ENCODE data around the gene POU6F2.

The POU6F2 gene

GRCh38 chr7:39088730-39089593 lies 111.3 kb downstream of the POU6F2 start:
- ChIA-PET POLR2A (no interaction called here), CTCF (no interaction called here)

DNA sequence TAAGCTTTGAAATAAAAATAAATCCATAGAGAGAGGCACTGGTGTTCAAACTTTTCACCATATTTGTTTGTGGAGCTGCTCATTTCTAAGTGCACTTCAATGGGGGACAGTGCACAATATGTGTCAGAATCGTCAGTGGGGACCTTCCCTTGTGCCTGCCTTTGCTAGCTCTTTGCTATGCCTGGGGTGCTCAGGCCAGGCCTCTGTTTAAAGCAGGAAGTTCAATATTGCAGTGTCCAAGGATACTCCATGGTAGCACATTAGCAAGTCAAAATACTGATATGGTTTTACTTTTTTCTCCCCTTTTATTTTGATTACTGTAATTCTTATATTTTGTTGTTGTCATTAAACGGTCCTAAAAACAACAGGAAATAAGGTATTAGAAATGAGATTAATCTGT lies 113.4 kb downstream of the POU6F2 start:
- Histone ChIP-seq H3K27ac (ENCODE audit: extremely low read depth, low read depth, low read length) (no peak overlapping the region), H3K4me1 (ENCODE audit: control insufficient read depth, insufficient read depth, low read length) (no peaks in the 10 kb centered on the region), H3K9me3 (ENCODE audit: control insufficient read depth, insufficient read depth, low read depth, low read length) (no peaks in the 10 kb centered on the region), H3K36me3 (ENCODE audit: control insufficient read depth in 2 of 2, insufficient read depth in 1 of 2, low read length in 2 of 2) (no peaks in the 10 kb centered on the region), H3K4me3 (ENCODE audit: low read depth, low read length) (no peak overlapping the region)
- TF ChIP-seq ZNF311 (tag by site-specific recombination; IDR thresholded peaks at IDR 0.05; ENCODE audit: borderline replicate concordance) (no peak), ZNF266 (tag by site-specific recombination; IDR thresholded peaks at IDR 0.05; ENCODE audit: low read depth) (no peak), ZNF433 (tag by site-specific recombination; IDR thresholded peaks at IDR 0.05; ENCODE audit: low read depth) (no peak), ZNF24 (tag by site-specific recombination; IDR thresholded peaks at IDR 0.05) (no peak), ZFHX2 (tag by site-specific recombination; conservative IDR thresholded peaks at IDR 0.05) (no peak), ZNF132 (tag by site-specific recombination; IDR thresholded peaks at IDR 0.05; ENCODE audit: borderline replicate concordance) (no peak), ZNF10 (tag by site-specific recombination; IDR thresholded peaks at IDR 0.05) (no peak), OVOL3 (tag by site-specific recombination; IDR thresholded peaks at IDR 0.05) (no peak), YY1 (tag by site-specific recombination; IDR thresholded peaks at IDR 0.05) (no peak), SCRT1 (tag by site-specific recombination; IDR thresholded peaks at IDR 0.05; ENCODE audit: borderline replicate concordance) (no peak), ZNF19 (tag by site-specific recombination; IDR thresholded peaks at IDR 0.05; ENCODE audit: low read depth) (no peak), ZNF169 (tag by site-specific recombination; IDR thresholded peaks at IDR 0.05) (no peak), ZNF140 (tag by site-specific recombination; IDR thresholded peaks at IDR 0.05) (no peak), ZNF426 (tag by site-specific recombination; IDR thresholded peaks at IDR 0.05) (no peak), ZNF791 (tag by site-specific recombination; IDR thresholded peaks at IDR 0.05) (no peak), ZNF350 (tag by site-specific recombination; IDR thresholded peaks at IDR 0.05) (no peak), ZFP37 (tag by site-specific recombination; IDR thresholded peaks at IDR 0.05) (no peak), ZBTB7A (tag by site-specific recombination; IDR thresholded peaks at IDR 0.05; ENCODE audit: low read depth) (no peak)
- POLR2A ChIA-PET, result no interaction called here
- CTCF ChIA-PET, result no interaction called here

More at GRCh38 chr7:39088730-39089593, 111.3 kb downstream of the POU6F2 start:
- no peak overlapping the region for H3K4me3 ChIP-seq (ENCODE audit: low read depth, low read length)
- H3K36me3 ChIP-seq (ENCODE audit: control insufficient read depth in 2 of 2, insufficient read depth in 1 of 2, low read length in 2 of 2), result no peaks in the 10 kb centered on the region
- H3K9me3 ChIP-seq (ENCODE audit: control insufficient read depth, insufficient read depth, low read depth, low read length), result no peaks in the 10 kb centered on the region
- H3K27ac ChIP-seq (ENCODE audit: extremely low read depth, low read depth, low read length), result no peak overlapping the region
- peaks cover 8% of the 10 kb centered on the region for H3K4me1 ChIP-seq (ENCODE audit: control insufficient read depth, insufficient read depth, low read length)
- TF ChIP-seq ZIC2 (tag by site-specific recombination; IDR thresholded peaks at IDR 0.05) (0 out of 2 replicates have a peak, but pooled peaks have one; percentile 10), ZNF747 (tag by site-specific recombination; IDR thresholded peaks at IDR 0.05) (no peak)

DNA sequence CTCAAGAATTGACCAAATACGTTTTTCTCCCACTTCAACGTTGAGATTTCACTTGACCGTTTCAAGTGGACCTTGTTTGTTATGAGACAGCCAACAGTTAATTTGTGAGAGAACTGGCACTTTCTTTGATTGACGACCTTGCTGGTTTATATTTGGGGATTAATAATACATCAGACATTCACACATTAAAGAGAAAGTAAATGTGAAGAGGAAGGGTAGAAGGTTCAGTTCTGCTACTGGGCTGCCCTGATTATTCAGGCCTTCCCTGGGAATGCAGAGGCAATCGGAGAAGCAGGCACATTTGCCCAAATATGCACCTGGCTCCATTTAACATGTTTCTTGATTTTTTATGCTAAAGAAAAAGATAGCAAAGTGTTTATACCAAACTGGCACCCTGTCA lies 114.1 kb downstream of the POU6F2 start:
- ChIA-PET POLR2A (no interaction called here), CTCF (interaction anchor here (1.0 to 1.1 kb wide), 2 partner anchors 362 to 374 kb away, joined by 3 read pairs; no protein-coding TSS in a partner anchor)
- Histone ChIP-seq H3K4me1 (ENCODE audit: control insufficient read depth, insufficient read depth, low read length) (no peaks in the 10 kb centered on the region), H3K36me3 (ENCODE audit: control insufficient read depth in 2 of 2, insufficient read depth in 1 of 2, low read length in 2 of 2) (no peaks in the 10 kb centered on the region), H3K27ac (ENCODE audit: extremely low read depth, low read depth, low read length) (no peak overlapping the region), H3K4me3 (ENCODE audit: low read depth, low read length) (no peak overlapping the region), H3K9me3 (ENCODE audit: control insufficient read depth, insufficient read depth, low read depth, low read length) (no peaks in the 10 kb centered on the region)
- TF ChIP-seq ZNF513 (tag by site-specific recombination; IDR thresholded peaks at IDR 0.05), result no peak

All from HEK293 (cell line).